Retinal pigment epithelial cell (primary cell): ENCODE data around the gene ZBTB22.

Experiments
- DNase-seq: peaks from one replicate; pipeline ENCODE4 v3.0.0-alpha.2; 2010; ENCODE audit warnings: low read depth
- H3K4me3 ChIP-seq: 2 replicates; pipeline ENCODE4 v1.5.1; 2011; ENCODE audit warnings: mild to moderate bottlenecking, low read length, control low read depth, moderate library complexity
- TF ChIP-seq, protein P1 (sequence below): conservative IDR thresholded peaks from 2 replicates; pipeline ENCODE4 v1.5.1; 2011; ENCODE audit warnings: low read depth, low read length, control low read depth, inconsistent platforms

ZBTB22 gene

DNA sequence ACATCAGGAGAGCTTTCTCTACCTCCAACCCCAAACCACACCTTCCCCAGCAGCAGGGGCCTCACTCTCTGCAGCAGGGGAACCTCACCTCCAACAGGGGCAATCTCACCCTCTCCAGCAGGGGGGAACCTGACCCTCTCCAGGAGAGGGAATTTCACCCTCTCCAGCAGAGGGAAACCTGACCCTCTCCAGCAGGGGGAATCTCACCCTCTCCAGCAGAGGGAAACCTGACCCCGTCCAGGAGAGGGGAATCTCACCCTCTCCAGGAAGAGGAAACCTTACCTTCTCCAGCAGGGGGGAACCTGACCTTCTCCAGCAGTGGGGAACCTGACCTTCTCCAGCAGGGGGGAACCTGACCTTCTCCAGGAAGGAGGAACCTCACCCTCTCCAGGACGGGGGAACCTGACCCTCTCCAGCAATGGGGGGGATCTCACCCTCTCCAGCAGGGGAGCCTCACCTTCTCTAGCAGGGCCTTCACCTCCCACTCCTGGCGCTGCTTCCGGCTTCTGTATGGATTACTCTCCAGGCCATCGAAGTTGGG is 37.5 kb downstream of the ZBTB22 start:
- no peak for DNase-seq
- H3K4me3 ChIP-seq: no peak overlapping the region
- TF ChIP-seq, protein P1, sequence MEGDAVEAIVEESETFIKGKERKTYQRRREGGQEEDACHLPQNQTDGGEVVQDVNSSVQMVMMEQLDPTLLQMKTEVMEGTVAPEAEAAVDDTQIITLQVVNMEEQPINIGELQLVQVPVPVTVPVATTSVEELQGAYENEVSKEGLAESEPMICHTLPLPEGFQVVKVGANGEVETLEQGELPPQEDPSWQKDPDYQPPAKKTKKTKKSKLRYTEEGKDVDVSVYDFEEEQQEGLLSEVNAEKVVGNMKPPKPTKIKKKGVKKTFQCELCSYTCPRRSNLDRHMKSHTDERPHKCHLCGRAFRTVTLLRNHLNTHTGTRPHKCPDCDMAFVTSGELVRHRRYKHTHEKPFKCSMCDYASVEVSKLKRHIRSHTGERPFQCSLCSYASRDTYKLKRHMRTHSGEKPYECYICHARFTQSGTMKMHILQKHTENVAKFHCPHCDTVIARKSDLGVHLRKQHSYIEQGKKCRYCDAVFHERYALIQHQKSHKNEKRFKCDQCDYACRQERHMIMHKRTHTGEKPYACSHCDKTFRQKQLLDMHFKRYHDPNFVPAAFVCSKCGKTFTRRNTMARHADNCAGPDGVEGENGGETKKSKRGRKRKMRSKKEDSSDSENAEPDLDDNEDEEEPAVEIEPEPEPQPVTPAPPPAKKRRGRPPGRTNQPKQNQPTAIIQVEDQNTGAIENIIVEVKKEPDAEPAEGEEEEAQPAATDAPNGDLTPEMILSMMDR: peak; percentile 85

DNA sequence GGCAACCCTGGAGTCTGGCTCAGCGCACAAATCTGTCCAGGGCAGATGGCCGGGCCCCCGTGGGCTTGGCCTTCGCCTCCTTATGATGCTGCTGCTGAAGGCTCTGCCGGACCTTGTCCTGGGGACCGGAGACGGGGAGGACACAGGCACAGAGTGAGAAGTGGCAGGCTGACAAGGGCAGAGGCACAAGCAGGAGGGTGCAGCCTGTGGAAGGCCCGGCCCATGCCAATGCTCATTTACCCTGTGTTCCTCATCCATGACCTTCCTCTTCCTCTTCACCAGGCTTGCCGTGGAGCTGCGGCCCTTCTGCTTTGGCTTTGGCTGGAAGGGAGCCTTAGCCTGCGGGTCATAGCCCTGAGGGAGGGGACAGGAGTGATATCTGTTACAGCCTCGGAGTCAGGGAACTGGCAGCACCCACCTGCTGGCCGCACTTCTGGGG is 38.3 kb downstream of the ZBTB22 start:
- DNase-seq: no peak
- no peak overlapping the region for H3K4me3 ChIP-seq
- TF ChIP-seq, protein P1: no peak

DNA sequence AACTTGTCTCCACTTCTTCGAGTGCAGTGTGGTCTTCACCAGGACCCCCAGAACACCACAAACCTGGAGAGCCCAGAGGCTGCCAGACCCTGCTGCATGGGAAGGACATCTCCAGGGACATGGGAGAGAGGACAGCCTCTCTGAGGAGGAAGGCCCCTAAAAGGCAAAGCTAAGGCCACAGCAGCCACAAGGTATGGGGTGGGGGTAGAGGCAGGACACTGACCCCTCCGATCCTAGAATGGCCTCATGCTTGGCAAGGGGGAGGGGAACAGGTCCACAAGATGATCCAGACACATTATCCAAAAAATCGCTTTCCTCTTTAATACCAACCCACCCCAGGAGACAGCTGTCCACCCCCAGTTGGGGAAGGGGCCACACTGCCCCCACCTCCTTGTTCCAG is 38.7 kb downstream of the ZBTB22 start:
- TF ChIP-seq, protein P1: no peak
- DNase-seq: no peak
- H3K4me3 ChIP-seq: no peak overlapping the region

DNA sequence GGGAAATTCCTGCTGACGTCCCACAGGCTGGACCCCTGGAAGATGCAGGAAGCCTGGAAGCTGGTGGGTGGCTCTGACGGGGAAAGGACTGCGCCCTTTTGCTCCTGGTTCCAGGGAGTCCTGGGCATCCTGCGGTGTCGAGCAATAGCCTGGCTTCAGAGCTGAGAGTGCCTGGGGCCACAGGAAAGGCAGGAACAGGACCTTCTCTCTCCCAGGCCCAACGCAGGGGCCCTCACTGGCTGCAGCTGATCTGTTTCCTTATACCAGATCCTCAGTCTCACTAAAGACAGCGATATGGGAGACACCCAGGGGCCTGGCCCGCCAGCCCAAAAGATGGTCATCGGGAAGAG is 39.2 kb downstream of the ZBTB22 start:
- TF ChIP-seq, protein P1: no peak
- no peak for DNase-seq
- no peak overlapping the region for H3K4me3 ChIP-seq

DNA sequence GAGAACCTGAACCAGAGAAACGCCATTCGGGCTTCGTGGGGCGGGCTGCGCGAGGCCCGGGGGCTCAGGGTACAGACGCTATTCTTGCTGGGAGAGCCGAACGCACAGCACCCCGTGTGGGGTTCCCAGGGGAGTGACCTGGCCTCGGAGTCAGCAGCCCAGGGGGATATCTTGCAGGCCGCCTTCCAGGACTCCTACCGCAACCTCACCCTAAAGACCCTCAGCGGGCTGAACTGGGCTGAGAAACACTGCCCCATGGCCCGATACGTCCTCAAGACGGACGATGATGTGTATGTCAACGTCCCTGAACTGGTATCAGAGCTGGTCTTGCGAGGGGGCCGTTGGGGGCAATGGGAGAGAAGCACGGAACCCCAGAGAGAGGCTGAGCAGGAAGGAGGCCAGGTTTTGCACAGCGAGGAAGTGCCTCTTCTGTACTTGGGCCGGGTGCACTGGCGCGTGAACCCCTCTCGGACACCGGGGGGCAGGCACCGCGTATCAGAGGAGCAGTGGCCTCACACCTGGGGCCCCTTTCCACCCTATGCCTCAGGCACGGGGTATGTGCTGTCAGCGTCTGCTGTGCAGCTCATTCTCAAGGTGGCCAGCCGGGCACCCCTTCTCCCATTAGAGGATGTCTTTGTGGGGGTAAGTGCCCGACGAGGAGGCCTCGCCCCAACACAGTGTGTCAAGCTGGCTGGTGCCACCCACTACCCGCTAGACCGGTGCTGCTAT is 39.7 kb downstream of the ZBTB22 start:
- TF ChIP-seq, protein P1: no peak
- peak overlapping the region; percentile 52 for H3K4me3 ChIP-seq
- no peak for DNase-seq

DNA sequence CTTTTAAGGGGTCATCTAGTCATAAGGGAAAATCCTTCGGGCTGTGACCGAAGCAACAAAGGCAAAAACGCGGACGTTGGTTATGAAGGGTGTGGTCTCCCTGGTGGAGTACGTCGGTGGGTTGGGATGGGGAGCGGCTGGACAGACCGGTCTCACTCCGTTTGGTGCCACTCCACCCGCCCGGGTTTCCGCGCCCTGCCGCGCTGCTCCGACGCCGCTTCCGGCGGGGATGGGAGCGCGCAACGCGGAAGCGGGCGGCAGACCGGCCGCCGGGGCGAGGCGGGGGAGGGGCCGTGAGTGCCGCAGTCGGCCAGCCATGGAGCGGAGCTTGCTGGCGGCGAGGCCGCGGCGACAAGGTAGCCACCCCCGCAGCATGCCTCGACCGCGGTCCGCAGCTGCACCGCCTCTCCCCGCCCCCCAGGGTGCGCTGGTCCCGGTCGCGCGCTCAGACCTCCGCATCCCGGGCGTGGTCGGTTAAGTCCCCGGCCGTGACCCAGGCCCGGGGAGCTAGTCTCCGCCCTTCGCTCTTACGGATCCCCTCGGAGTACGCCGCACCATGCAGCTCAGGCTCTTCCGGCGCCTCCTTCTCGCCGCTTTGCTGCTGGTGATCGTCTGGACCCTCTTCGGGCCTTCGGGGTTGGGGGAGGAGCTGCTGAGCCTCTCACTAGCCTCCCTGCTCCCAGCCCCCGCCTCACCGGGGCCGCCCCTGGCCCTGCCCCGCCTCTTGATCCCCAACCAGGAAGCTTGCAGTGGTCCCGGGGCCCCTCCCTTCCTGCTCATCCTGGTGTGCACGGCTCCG is 40.5 kb downstream of the ZBTB22 start, which contains the start of gene B3GALT4:
Gene B3GALT4, plus strand, starts transcription at position 260 of the 799 bp plus-strand sequence. Its CDS starts 297 bp downstream, at position 557.
- H3K4me3 ChIP-seq: peak within 1 kb of the TSS; percentile 52
- TF ChIP-seq, protein P1: peak; percentile 51
- no peak for DNase-seq
